HEK293 (cell line): Measurements from ENCODE around the gene WDR11.

ENCODE experiments used
- EGR2 ChIP-seq: fragments of 450-650 bp; formaldehyde crosslinking; IDR thresholded peaks from 2 replicates; pipeline ENCODE4 v1.5.1; 2016; ENCODE audit warnings: low read depth, missing biosample characterization, missing genetic modification characterization
- ZNF423 ChIP-seq: fragments of 450-650 bp; formaldehyde crosslinking; IDR thresholded peaks from 2 replicates; pipeline ENCODE4 v1.5.1; 2016; ENCODE audit warnings: missing biosample characterization, missing genetic modification characterization
- TF ChIP-seq, protein P1 (sequence below): fragments of 450-650 bp; formaldehyde crosslinking; IDR thresholded peaks from 2 replicates; pipeline ENCODE4 v1.5.1; 2016; ENCODE audit warnings: missing biosample characterization, missing genetic modification characterization
- TF ChIP-seq, protein P2 (sequence below): fragments of 450-650 bp; IDR thresholded peaks from 2 replicates; pipeline ENCODE4 v1.5.1; 2018; ENCODE audit warnings: missing biosample characterization, missing genetic modification characterization

DNA sequence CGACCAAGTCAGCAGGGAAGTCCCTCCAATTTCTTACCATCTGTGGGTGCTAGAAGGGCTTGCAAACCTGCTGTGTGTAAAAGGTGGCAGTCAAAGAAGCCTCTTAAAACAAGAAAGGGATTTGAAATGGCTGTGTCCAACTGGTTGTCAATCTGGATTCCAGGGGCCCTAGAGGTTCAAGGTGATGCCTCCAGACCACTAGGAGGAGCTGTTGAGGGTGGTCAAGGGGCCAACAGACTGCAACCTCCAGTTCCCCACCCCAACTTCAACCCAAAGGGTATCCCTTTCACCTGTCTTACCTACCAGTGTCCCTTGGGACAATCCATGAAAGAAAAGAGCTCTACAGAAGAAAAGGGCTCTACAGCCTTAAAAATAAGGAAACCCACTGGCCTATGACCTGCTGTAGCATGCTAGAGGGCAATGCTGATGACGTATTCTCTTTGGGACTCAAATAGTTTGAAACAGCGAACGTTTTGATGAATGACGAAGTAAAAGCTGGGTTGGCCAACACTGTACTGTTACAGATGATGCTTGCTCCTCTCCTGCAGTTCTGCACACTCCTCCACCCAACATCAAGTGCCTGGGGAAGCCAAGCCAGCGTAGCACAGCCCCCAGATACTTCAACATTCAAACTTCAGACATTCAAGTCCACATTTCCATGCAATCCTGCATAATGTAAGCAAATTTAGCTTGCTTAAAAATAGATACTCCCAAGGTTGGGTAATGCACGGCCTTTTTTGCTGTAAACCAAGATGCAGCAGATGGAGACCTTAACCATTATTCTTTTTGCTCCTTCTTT lies 45.9 kb upstream of the WDR11 start:
- TF ChIP-seq, protein P1, sequence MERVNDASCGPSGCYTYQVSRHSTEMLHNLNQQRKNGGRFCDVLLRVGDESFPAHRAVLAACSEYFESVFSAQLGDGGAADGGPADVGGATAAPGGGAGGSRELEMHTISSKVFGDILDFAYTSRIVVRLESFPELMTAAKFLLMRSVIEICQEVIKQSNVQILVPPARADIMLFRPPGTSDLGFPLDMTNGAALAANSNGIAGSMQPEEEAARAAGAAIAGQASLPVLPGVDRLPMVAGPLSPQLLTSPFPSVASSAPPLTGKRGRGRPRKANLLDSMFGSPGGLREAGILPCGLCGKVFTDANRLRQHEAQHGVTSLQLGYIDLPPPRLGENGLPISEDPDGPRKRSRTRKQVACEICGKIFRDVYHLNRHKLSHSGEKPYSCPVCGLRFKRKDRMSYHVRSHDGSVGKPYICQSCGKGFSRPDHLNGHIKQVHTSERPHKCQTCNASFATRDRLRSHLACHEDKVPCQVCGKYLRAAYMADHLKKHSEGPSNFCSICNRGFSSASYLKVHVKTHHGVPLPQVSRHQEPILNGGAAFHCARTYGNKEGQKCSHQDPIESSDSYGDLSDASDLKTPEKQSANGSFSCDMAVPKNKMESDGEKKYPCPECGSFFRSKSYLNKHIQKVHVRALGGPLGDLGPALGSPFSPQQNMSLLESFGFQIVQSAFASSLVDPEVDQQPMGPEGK (tag by site-specific recombination), result no peak
- TF ChIP-seq, protein P2, sequence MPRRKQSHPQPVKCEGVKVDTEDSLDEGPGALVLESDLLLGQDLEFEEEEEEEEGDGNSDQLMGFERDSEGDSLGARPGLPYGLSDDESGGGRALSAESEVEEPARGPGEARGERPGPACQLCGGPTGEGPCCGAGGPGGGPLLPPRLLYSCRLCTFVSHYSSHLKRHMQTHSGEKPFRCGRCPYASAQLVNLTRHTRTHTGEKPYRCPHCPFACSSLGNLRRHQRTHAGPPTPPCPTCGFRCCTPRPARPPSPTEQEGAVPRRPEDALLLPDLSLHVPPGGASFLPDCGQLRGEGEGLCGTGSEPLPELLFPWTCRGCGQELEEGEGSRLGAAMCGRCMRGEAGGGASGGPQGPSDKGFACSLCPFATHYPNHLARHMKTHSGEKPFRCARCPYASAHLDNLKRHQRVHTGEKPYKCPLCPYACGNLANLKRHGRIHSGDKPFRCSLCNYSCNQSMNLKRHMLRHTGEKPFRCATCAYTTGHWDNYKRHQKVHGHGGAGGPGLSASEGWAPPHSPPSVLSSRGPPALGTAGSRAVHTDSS, result no peak
- TF ChIP-seq EGR2, result no peak
- TF ChIP-seq ZNF423, result no peak
